ENCODE data around the gene LY6G6C. TPM values are rescaled to one million over a fixed set of nuclear protein-coding genes. Genes with fewer than 3 reads are reported as not detected.
A peak's percentile ranks its signal among the peaks of the same experiment; 100 is the strongest.

Gene LY6G6C
- total and polyA plus RNA-seq, 2 experiments from 2014 or later = not detected

DNA sequence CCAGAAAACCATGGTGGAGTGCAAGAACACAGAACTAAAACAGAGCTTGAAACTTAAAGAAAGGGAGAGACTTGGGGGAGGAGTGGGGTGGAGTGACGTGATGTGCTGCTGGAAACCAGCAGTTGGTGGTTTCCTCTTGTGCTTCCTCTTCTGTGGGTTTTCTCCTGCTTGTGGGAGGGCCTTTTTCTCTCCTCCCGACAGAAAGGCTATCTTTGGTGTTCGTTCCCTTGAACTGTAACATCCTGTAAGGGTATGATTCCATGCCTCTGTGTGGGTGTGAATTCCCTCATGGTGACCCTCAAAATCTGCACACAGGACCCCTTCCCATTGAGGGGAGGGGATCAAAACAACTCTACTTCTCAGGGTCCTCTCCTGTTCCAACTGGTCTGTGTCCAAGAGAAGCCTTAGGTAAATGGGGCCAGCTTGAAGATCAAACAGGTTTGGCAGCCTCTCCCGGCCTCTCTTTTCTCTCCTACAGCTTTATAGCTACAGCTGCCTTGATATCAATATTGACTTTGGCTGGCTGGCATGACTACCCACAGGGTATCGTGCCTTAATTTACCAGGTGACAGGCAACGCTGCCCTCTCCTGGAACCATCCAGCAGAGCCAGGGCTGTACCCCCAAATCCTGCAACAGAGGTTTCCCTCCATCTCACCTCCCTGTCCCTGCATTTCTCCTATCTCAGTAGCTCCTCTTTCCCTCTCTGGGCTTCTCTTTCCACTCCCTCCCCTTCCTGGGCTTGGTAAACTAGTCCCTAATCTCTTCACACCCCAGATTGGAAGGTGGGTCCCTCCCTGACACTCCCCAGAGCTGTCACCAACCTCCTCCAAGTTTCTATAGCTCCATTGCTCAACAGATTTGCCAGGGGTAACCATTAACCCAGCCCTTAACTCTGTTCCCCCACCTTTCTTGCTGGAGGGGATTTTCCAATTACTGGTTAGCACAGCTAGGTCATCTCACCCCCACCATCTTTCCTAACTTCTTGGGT, 16.7 kb upstream of the LY6G6C start:
- Histone ChIP-seq H3K4me1 (ENCODE audit: insufficient read depth) (peaks cover 42% of the 10 kb centered on the region), H2AFZ (peak overlapping the region; percentile 73; the same call in 1 of the 2 replicates), H3K79me2 (replicated peaks; ENCODE audit: insufficient read depth) (peaks cover 27% of the 10 kb centered on the region), H3K4me2 (peak overlapping the region; percentile 91), H4K20me1 (replicated peaks; ENCODE audit: insufficient read depth) (0 out of 2 replicates have a peak, but pooled peaks cover 5% of the 10 kb centered on the region), H3K4me3 (peak overlapping the region; percentile 96), H3F3A (replicated peaks; ENCODE audit: low read depth) (peaks cover 37% of the 10 kb centered on the region), H3K36me3 (ENCODE audit: insufficient read depth) (peaks cover 11% of the 10 kb centered on the region), H3K27ac (ENCODE audit: low read depth) (no peak overlapping the region), H3K9me2 (ENCODE audit: insufficient read depth) (no peaks in the 10 kb centered on the region), H3K27me3 (ENCODE audit: insufficient read depth) (no peaks in the 10 kb centered on the region)
- ATAC-seq (no peak), DNase-seq (ENCODE audit: low spot score) (peak; percentile 50)
- peaks cover 29% of the 10 kb centered on the region for H3K36me3 Mint-ChIP-seq (ENCODE audit: low read depth)
- TF ChIP-seq, protein P1, sequence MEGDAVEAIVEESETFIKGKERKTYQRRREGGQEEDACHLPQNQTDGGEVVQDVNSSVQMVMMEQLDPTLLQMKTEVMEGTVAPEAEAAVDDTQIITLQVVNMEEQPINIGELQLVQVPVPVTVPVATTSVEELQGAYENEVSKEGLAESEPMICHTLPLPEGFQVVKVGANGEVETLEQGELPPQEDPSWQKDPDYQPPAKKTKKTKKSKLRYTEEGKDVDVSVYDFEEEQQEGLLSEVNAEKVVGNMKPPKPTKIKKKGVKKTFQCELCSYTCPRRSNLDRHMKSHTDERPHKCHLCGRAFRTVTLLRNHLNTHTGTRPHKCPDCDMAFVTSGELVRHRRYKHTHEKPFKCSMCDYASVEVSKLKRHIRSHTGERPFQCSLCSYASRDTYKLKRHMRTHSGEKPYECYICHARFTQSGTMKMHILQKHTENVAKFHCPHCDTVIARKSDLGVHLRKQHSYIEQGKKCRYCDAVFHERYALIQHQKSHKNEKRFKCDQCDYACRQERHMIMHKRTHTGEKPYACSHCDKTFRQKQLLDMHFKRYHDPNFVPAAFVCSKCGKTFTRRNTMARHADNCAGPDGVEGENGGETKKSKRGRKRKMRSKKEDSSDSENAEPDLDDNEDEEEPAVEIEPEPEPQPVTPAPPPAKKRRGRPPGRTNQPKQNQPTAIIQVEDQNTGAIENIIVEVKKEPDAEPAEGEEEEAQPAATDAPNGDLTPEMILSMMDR (conservative IDR thresholded peaks at IDR 0.05; ENCODE audit: low read depth in 2 of 2) = peak; percentile 48 to 65
- no peak for TF ChIP-seq ZNF331 (CRISPR knock-in tag; IDR thresholded peaks at IDR 0.05; ENCODE audit: low read depth)
- peaks cover 45% of the 10 kb centered on the region for H3K4me1 Mint-ChIP-seq
- H3K27ac Mint-ChIP-seq = peak overlapping the region; percentile 60
- peak overlapping the region; percentile 92; the same call in 2 of the 3 replicates for H3K4me3 Mint-ChIP-seq
- H3K9me3 Mint-ChIP-seq = no peaks in the 10 kb centered on the region; the same call in 2 of the 3 replicates
- peaks cover 28% of the 10 kb centered on the region for H3K27me3 Mint-ChIP-seq (ENCODE audit: insufficient read depth, low read depth, poor library complexity)

DNA sequence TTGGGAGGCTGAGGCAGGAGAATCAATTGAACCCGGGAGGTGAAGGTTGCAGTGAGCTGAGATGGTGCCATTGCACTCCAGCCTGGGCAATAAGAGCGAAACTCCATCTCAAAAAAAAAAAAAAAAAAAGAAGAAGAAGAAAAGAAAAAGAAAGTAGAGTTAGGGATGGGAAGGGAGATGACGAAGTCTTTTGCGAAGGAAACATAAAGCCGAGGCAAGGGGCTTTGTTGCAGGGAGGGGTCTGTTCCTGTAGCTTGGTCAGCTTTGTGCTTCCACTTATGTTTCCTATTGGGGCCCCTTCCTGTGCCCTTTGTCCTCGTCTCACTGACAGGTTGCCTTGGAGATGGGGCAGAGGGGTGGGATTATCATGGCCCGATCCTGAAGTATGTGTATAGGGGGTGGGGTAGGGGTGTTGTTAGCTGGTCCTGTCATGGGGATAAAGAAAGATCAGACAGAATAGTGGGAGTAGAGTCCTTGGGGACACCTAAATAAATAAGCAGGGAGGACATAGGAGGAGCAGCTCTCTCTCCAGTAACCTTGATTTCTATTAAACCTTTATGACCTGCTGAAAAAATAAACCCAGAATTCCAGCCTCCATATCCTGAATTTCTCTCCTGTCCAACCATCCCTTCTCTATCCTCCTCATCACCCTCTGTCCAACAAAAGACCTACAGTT, 15.9 kb upstream of the LY6G6C start:
- Histone ChIP-seq H3K9me2 (ENCODE audit: insufficient read depth) (no peaks in the 10 kb centered on the region), H3K27me3 (ENCODE audit: insufficient read depth) (no peaks in the 10 kb centered on the region), H3K4me2 (peak overlapping the region; percentile 91), H4K20me1 (replicated peaks; ENCODE audit: insufficient read depth) (0 out of 2 replicates have a peak, but pooled peaks cover 11% of the 10 kb centered on the region), H3K79me2 (replicated peaks; ENCODE audit: insufficient read depth) (peaks cover 27% of the 10 kb centered on the region), H3K4me3 (peak overlapping the region; percentile 96), H3K27ac (ENCODE audit: low read depth) (0 out of 2 replicates have a peak overlapping the region, but pooled peaks have one; percentile 58), H2AFZ (peak overlapping the region; percentile 73; the same call in 1 of the 2 replicates), H3K4me1 (ENCODE audit: insufficient read depth) (peaks cover 42% of the 10 kb centered on the region), H3K36me3 (ENCODE audit: insufficient read depth) (peaks cover 14% of the 10 kb centered on the region), H3F3A (replicated peaks; ENCODE audit: low read depth) (peaks cover 43% of the 10 kb centered on the region)
- H3K27me3 Mint-ChIP-seq (ENCODE audit: insufficient read depth, low read depth, poor library complexity) = peaks cover 29% of the 10 kb centered on the region
- DNase-seq (ENCODE audit: low spot score) = peak; percentile 56
- H3K36me3 Mint-ChIP-seq (ENCODE audit: low read depth) = peaks cover 36% of the 10 kb centered on the region
- no peak overlapping the region; the same call in 1 of the 2 replicates for H3K27ac Mint-ChIP-seq
- H3K9me3 Mint-ChIP-seq = no peaks in the 10 kb centered on the region; the same call in 2 of the 3 replicates
- H3K4me3 Mint-ChIP-seq = peak overlapping the region; percentile 92
- H3K4me1 Mint-ChIP-seq = peaks cover 45% of the 10 kb centered on the region
- no peak for ATAC-seq
- TF ChIP-seq, protein P2, sequence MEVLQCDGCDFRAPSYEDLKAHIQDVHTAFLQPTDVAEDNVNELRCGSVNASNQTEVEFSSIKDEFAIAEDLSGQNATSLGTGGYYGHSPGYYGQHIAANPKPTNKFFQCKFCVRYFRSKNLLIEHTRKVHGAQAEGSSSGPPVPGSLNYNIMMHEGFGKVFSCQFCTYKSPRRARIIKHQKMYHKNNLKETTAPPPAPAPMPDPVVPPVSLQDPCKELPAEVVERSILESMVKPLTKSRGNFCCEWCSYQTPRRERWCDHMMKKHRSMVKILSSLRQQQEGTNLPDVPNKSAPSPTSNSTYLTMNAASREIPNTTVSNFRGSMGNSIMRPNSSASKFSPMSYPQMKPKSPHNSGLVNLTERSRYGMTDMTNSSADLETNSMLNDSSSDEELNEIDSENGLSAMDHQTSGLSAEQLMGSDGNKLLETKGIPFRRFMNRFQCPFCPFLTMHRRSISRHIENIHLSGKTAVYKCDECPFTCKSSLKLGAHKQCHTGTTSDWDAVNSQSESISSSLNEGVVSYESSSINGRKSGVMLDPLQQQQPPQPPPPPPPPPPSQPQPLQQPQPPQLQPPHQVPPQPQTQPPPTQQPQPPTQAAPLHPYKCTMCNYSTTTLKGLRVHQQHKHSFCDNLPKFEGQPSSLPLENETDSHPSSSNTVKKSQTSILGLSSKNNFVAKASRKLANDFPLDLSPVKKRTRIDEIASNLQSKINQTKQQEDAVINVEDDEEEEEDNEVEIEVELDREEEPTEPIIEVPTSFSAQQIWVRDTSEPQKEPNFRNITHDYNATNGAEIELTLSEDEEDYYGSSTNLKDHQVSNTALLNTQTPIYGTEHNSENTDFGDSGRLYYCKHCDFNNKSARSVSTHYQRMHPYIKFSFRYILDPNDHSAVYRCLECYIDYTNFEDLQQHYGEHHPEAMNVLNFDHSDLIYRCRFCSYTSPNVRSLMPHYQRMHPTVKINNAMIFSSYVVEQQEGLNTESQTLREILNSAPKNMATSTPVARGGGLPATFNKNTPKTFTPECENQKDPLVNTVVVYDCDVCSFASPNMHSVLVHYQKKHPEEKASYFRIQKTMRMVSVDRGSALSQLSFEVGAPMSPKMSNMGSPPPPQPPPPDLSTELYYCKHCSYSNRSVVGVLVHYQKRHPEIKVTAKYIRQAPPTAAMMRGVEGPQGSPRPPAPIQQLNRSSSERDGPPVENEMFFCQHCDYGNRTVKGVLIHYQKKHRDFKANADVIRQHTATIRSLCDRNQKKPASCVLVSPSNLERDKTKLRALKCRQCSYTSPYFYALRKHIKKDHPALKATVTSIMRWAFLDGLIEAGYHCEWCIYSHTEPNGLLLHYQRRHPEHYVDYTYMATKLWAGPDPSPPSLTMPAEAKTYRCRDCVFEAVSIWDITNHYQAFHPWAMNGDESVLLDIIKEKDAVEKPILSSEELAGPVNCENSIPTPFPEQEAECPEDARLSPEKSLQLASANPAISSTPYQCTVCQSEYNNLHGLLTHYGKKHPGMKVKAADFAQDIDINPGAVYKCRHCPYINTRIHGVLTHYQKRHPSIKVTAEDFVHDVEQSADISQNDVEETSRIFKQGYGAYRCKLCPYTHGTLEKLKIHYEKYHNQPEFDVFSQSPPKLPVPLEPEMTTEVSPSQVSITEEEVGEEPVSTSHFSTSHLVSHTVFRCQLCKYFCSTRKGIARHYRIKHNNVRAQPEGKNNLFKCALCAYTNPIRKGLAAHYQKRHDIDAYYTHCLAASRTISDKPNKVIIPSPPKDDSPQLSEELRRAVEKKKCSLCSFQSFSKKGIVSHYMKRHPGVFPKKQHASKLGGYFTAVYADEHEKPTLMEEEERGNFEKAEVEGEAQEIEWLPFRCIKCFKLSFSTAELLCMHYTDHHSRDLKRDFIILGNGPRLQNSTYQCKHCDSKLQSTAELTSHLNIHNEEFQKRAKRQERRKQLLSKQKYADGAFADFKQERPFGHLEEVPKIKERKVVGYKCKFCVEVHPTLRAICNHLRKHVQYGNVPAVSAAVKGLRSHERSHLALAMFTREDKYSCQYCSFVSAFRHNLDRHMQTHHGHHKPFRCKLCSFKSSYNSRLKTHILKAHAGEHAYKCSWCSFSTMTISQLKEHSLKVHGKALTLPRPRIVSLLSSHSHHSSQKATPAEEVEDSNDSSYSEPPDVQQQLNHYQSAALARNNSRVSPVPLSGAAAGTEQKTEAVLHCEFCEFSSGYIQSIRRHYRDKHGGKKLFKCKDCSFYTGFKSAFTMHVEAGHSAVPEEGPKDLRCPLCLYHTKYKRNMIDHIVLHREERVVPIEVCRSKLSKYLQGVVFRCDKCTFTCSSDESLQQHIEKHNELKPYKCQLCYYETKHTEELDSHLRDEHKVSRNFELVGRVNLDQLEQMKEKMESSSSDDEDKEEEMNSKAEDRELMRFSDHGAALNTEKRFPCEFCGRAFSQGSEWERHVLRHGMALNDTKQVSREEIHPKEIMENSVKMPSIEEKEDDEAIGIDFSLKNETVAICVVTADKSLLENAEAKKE (CRISPR knock-in tag; IDR thresholded peaks at IDR 0.05) = no peak
- TF ChIP-seq STAT1 (IDR thresholded peaks at IDR 0.05; ENCODE audit: unreplicated experiment) (no peak), CREB1 (CRISPR knock-in tag; IDR thresholded peaks at IDR 0.05; ENCODE audit: low read depth) (no peak)
- TF ChIP-seq, protein P3, sequence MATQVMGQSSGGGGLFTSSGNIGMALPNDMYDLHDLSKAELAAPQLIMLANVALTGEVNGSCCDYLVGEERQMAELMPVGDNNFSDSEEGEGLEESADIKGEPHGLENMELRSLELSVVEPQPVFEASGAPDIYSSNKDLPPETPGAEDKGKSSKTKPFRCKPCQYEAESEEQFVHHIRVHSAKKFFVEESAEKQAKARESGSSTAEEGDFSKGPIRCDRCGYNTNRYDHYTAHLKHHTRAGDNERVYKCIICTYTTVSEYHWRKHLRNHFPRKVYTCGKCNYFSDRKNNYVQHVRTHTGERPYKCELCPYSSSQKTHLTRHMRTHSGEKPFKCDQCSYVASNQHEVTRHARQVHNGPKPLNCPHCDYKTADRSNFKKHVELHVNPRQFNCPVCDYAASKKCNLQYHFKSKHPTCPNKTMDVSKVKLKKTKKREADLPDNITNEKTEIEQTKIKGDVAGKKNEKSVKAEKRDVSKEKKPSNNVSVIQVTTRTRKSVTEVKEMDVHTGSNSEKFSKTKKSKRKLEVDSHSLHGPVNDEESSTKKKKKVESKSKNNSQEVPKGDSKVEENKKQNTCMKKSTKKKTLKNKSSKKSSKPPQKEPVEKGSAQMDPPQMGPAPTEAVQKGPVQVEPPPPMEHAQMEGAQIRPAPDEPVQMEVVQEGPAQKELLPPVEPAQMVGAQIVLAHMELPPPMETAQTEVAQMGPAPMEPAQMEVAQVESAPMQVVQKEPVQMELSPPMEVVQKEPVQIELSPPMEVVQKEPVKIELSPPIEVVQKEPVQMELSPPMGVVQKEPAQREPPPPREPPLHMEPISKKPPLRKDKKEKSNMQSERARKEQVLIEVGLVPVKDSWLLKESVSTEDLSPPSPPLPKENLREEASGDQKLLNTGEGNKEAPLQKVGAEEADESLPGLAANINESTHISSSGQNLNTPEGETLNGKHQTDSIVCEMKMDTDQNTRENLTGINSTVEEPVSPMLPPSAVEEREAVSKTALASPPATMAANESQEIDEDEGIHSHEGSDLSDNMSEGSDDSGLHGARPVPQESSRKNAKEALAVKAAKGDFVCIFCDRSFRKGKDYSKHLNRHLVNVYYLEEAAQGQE (IDR thresholded peaks at IDR 0.05; ENCODE audit: unreplicated experiment) = no peak
